H1 (cell line): ENCODE data around the gene BRD7. TPM values are rescaled to one million over a fixed set of nuclear protein-coding genes. Genes with fewer than 3 reads are reported as not detected.

Experiments
- CTCF ChIA-PET: fragments of 300-600 bp; sonication (Branson Sonifier 250); formaldehyde crosslinking; loops from one replicate; lab custom pipeline; 2021; ENCODE audit not compliant: partially characterized antibody; lab: Charles Lee
- POLR2A ChIA-PET: fragments of 300-600 bp; sonication (Branson Sonifier 250); formaldehyde crosslinking; loops from one replicate; lab custom pipeline; 2021; ENCODE audit warnings: inconsistent platforms; ENCODE audit not compliant: partially characterized antibody; lab: Charles Lee
- DNase-seq, 2 experiments: peaks; one replicate each; pipeline versions ENCODE4 v3.0.0 to v3.0.0-alpha.2; 2010 to 2022; ENCODE audit warnings: low spot score in 2 of 2, low read depth in 1 of 2, mixed read lengths in 1 of 2
- FAIRE-seq: peaks from 2 replicates; lab custom pipeline; 2011; peaks lifted over from hg19 to GRCh38; lab: Jason Lieb, UNC
- H2AFZ ChIP-seq: 2 replicates; pipeline ENCODE4 v1.8.1; 2012; ENCODE audit warnings: low read length, inconsistent platforms
- H2AK5ac ChIP-seq: 2 replicates; pipeline ENCODE4 v1.6.1; 2013; ENCODE audit warnings: low read depth, low read length
- H2BK120ac ChIP-seq: replicated peaks from 2 replicates; pipeline ENCODE3; 2013; ENCODE audit warnings: low read depth, low read length, inconsistent platforms
- H2BK12ac ChIP-seq: 2 replicates; pipeline ENCODE4 v1.6.1; 2013; ENCODE audit warnings: low read depth, low read length
- H2BK15ac ChIP-seq: 2 replicates; pipeline ENCODE4 v1.6.1; 2013; ENCODE audit warnings: low read length
- H2BK20ac ChIP-seq: 2 replicates; pipeline ENCODE4 v1.6.1; 2013; ENCODE audit warnings: low read length
- H2BK5ac ChIP-seq: 2 replicates; pipeline ENCODE4 v1.6.1; 2013; ENCODE audit warnings: low read depth, low read length
- H3K14ac ChIP-seq: 2 replicates; pipeline ENCODE4 v1.6.1; 2013; ENCODE audit warnings: inconsistent platforms; ENCODE audit not compliant: insufficient read length
- H3K18ac ChIP-seq: 2 replicates; pipeline ENCODE4 v1.6.1; 2013; ENCODE audit warnings: low read length; ENCODE audit errors: extremely low read depth
- H3K23ac ChIP-seq: 2 replicates; pipeline ENCODE4 v1.6.1; 2013; ENCODE audit warnings: inconsistent platforms; ENCODE audit not compliant: insufficient read length
- H3K23me2 ChIP-seq: 2 replicates; pipeline ENCODE4 v1.6.1; 2013; ENCODE audit warnings: low read depth, low read length
- H3K27ac ChIP-seq: 2 replicates; pipeline ENCODE4 v1.6.1; 2011; ENCODE audit warnings: low read depth, low read length, inconsistent platforms
- H3K27me3 ChIP-seq, 4 experiments: replicated peaks in 1 of 4; 1 replicate in 1 of 4; 2 replicates in 3 of 4; pipeline versions ENCODE4 v1.6.1 to v1.8.1; 2011 to 2013; ENCODE audit warnings: low read length in 3 of 4, mild to moderate bottlenecking in 3 of 4, inconsistent platforms in 2 of 4, mixed read lengths in 2 of 4, moderate library complexity in 1 of 4; ENCODE audit not compliant: control insufficient read depth in 3 of 4, insufficient read depth in 3 of 4; ENCODE audit errors: extremely low read depth in 1 of 4
- H3K36me3 ChIP-seq, 4 experiments: 2 replicates each; pipeline versions ENCODE4 v1.6.1 to v1.8.1; 2011 to 2013; ENCODE audit warnings: mild to moderate bottlenecking in 4 of 4, low read length in 3 of 4, moderate library complexity in 2 of 4, control low read depth in 1 of 4, inconsistent platforms in 1 of 4; ENCODE audit not compliant: insufficient read depth in 4 of 4, control insufficient read depth in 2 of 4
- H3K4ac ChIP-seq: replicated peaks from 2 replicates; pipeline ENCODE3; 2013; ENCODE audit warnings: low read length, low read depth, mixed read lengths, inconsistent platforms; ENCODE audit not compliant: insufficient read length
- H3K4me1 ChIP-seq, 4 experiments: replicated peaks in 1 of 4; 1 replicate in 1 of 4; 2 replicates in 3 of 4; pipeline versions ENCODE4 v1.6.1 to v1.8.1; 2011 to 2013; ENCODE audit warnings: low read length in 3 of 4, inconsistent platforms in 2 of 4, mixed read lengths in 1 of 4; ENCODE audit not compliant: insufficient read depth in 4 of 4, control insufficient read depth in 3 of 4
- H3K4me2 ChIP-seq, 2 experiments: 2 replicates each; pipeline versions ENCODE4 v1.6.1 to v1.8.1; 2011 to 2013; ENCODE audit warnings: low read depth in 2 of 2, low read length in 2 of 2, control low read depth in 1 of 2, inconsistent platforms in 1 of 2, mild to moderate bottlenecking in 1 of 2; ENCODE audit not compliant: insufficient read depth in 1 of 2
- H3K4me3 ChIP-seq, 4 experiments: fragments of 200-600, 300-600 bp in 1 of 4; sonication (generic), shearing (Covaris generic), sonication (Bioruptor Twin) in 1 of 4; 2 replicates each; pipeline versions ENCODE4 v1.5.1 to v1.8.1; 2011 to 2016; ENCODE audit warnings: low read length in 4 of 4, low read depth in 3 of 4, control low read depth in 2 of 4, inconsistent platforms in 2 of 4, mild to moderate bottlenecking in 2 of 4, mixed read lengths in 1 of 4, moderate library complexity in 1 of 4; ENCODE audit not compliant: insufficient read depth in 2 of 4; ENCODE audit errors: extremely low read depth in 1 of 4
- H3K56ac ChIP-seq: replicated peaks from 2 replicates; pipeline ENCODE3; 2013; ENCODE audit warnings: low read depth, mild to moderate bottlenecking, mixed read lengths, low read length, inconsistent platforms; ENCODE audit not compliant: insufficient read length
- H3K79me1 ChIP-seq: 2 replicates; pipeline ENCODE4 v1.6.1; 2013; ENCODE audit warnings: low read depth, low read length, control low read depth
- H3K79me2 ChIP-seq, 2 experiments: 2 replicates each; pipeline versions ENCODE4 v1.6.1 to v1.8.1; 2012 to 2013; ENCODE audit warnings: low read length in 2 of 2, mild to moderate bottlenecking in 2 of 2, inconsistent platforms in 1 of 2; ENCODE audit not compliant: insufficient read depth in 2 of 2, control insufficient read depth in 1 of 2
- H3K9ac ChIP-seq, 4 experiments: replicated peaks in 1 of 4; 1 replicate in 1 of 4; 2 replicates in 3 of 4; pipeline versions ENCODE4 v1.6.1 to v1.8.1; 2011 to 2013; ENCODE audit warnings: low read depth in 3 of 4, low read length in 3 of 4, control low read depth in 2 of 4, mild to moderate bottlenecking in 2 of 4, moderate library complexity in 2 of 4, inconsistent platforms in 1 of 4; ENCODE audit errors: extremely low read depth in 1 of 4
- H3K9me3 ChIP-seq, 2 experiments: 2 replicates each; pipeline versions ENCODE4 v1.6.1 to v1.8.1; 2012 to 2013; ENCODE audit warnings: mild to moderate bottlenecking in 2 of 2, moderate library complexity in 2 of 2, control low read depth in 1 of 2, inconsistent platforms in 1 of 2, low read depth in 1 of 2, low read length in 1 of 2, mixed read lengths in 1 of 2; ENCODE audit not compliant: insufficient read depth in 2 of 2
- H4K20me1 ChIP-seq, 2 experiments: replicated peaks in 1 of 2; 2 replicates each; pipeline versions ENCODE3 to v1.8.1; 2011 to 2013; ENCODE audit warnings: inconsistent platforms in 2 of 2, low read length in 2 of 2, mild to moderate bottlenecking in 1 of 2; ENCODE audit not compliant: insufficient read depth in 2 of 2, control insufficient read depth in 1 of 2
- H4K5ac ChIP-seq: 2 replicates; pipeline ENCODE4 v1.6.1; 2013; ENCODE audit warnings: low read length, low read depth, mixed read lengths, inconsistent platforms; ENCODE audit not compliant: insufficient read length
- H4K8ac ChIP-seq: 2 replicates; pipeline ENCODE4 v1.8.0; 2013; ENCODE audit warnings: mild to moderate bottlenecking, moderate library complexity, low read length, inconsistent platforms; ENCODE audit not compliant: insufficient read depth; ENCODE audit errors: extremely low read depth
- H4K91ac ChIP-seq: replicated peaks from 2 replicates; pipeline ENCODE3; 2013; ENCODE audit warnings: low read length, mixed read lengths, inconsistent platforms; ENCODE audit not compliant: insufficient read length
- BCL11A ChIP-seq, 2 experiments: IDR thresholded peaks; one replicate each; pipeline ENCODE4 v1.6.1; 2011; ENCODE audit warnings: low read depth in 2 of 2, low read length in 2 of 2, mild to moderate bottlenecking in 2 of 2
- CBX8 ChIP-seq: fragments of 300-800, 300-1000 bp; sonication (generic); IDR thresholded peaks from 2 replicates; pipeline ENCODE4 v1.7.1; 2016; ENCODE audit warnings: low read depth, low read length, borderline replicate concordance
- FOSL1 ChIP-seq: IDR thresholded peaks from 2 replicates; pipeline ENCODE4 v1.6.1; 2011; ENCODE audit warnings: mild to moderate bottlenecking, low read depth, low read length, moderate library complexity; ENCODE audit not compliant: insufficient read depth
- KDM4A ChIP-seq: IDR thresholded peaks from one replicate; pipeline ENCODE4 v1.7.1; 2012; ENCODE audit warnings: low read depth, mild to moderate bottlenecking, moderate library complexity, low read length, inconsistent platforms; ENCODE audit not compliant: severe bottlenecking
- NANOG ChIP-seq: IDR thresholded peaks from 2 replicates; pipeline ENCODE4 v1.6.1; 2011; ENCODE audit warnings: low read length, low read depth, mild to moderate bottlenecking, inconsistent platforms; ENCODE audit not compliant: insufficient read depth, poor library complexity, severe bottlenecking
- SIN3A ChIP-seq, 2 experiments: IDR thresholded peaks in 1 of 2; conservative IDR thresholded peaks in 1 of 2; 2 replicates each; pipeline ENCODE4 v1.6.1; 2011 to 2012; ENCODE audit warnings: low read length in 2 of 2, improper control_type of control experiment in 1 of 2, low read depth in 1 of 2, mild to moderate bottlenecking in 1 of 2
- SP4 ChIP-seq: IDR thresholded peaks from 2 replicates; pipeline ENCODE4 v1.6.1; 2012; ENCODE audit warnings: low read length, inconsistent platforms
- SUZ12 ChIP-seq: fragments of 200-600 bp; sonication (generic); IDR thresholded peaks from 2 replicates; pipeline ENCODE4 v1.6.1; 2012; ENCODE audit warnings: mild to moderate bottlenecking, inconsistent platforms, low read length, moderate library complexity, mixed read lengths
- TCF12 ChIP-seq: IDR thresholded peaks from 2 replicates; pipeline ENCODE4 v1.6.1; 2011; ENCODE audit warnings: low read depth, mild to moderate bottlenecking, low read length
- WGBS, 2 experiments: shearing (Covaris generic) in 1 of 2; methylation state at CpG; one replicate each; pipeline versions ENCODE4 v1.1.6 to v1.1.7; 2013 to 2015; ENCODE audit warnings: low lambda C conversion rate in 2 of 2, mixed read lengths in 2 of 2, inconsistent platforms in 1 of 2, low coverage in 1 of 2, missing lambda C conversion rate in 1 of 2; ENCODE audit not compliant: insufficient replicate concordance in 2 of 2, insufficient coverage in 1 of 2, insufficient read length in 1 of 2; ENCODE audit errors: extremely low coverage in 1 of 2, missing lambda C conversion rate in 1 of 2; 5-methylcytosine and 5-hydroxymethylcytosine counted together
- polyA plus RNA-seq, 7 experiments: library from polyadenylated mRNA; depleted of rRNA in 3 of 7; stranded (reverse) in 5 of 7; unstranded in 2 of 7; fragments of >200 nt in 5 of 7; fragments of 200-250 nt in 2 of 7; gene quantifications; 1 replicate in 5 of 7; 2 replicates in 1 of 7; 4 replicates in 1 of 7; pipeline versions ENCODE4 v1.2.1 to v1.2.3, GENCODE V29; 2011 to 2013; ENCODE audit warnings: missing spikeins in 2 of 7, mixed read lengths in 2 of 7
- total RNA-seq: library from RNA; stranded (reverse); fragmentation: NEBNext Ultra II Directional; extraction: Animal tissue kit (Norgen Biotek cat#: 25700); gene quantifications from 2 replicates; pipeline ENCODE4 v1.2.1, GENCODE V29; 2021
- TF ChIP-seq, protein P1 (sequence below): IDR thresholded peaks from 2 replicates; pipeline ENCODE4 v1.6.1; 2011; ENCODE audit warnings: low read depth, mild to moderate bottlenecking, low read length; ENCODE audit not compliant: insufficient read depth
- TF ChIP-seq, protein P2 (sequence below): IDR thresholded peaks from 2 replicates; pipeline ENCODE4 v1.6.1; 2012; ENCODE audit warnings: inconsistent platforms

The BRD7 gene
- total and polyA plus RNA-seq, 2 of the 8 experiments (the other 6 are each of a cell fraction or from before 2014, with no cell fraction given): 42.5 to 120 TPM

DNA sequence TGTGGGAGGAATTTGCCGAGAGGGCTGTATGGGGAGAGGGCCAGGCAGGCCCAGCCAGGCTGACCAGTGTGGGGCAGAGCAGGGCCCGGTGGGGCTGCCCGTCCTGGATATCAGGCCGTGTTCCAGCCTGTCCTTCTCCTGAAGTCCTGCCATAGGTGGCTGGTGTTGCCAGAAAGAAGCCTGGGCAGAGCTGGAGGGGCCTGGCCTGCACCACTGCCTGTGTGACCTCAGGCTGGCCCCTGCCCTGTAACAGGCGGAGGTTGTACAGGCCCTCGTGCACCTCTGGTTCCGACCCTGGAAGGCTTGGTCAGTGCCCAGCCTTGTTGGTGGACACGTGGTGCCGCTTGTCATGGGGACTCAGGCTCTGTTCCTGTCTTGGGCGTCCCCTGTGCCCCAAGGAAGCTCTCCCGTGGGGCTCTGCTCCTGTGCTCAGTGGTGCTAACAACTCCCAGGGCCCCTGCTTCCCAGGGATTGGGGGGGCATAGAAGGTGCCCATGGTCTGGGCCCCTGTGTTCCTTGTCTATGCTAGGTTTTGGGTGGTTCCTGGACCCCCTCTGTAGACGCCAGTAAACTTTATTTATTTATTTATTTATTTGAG is 69.2 kb downstream of the BRD7 start:
- ChIA-PET POLR2A (no interaction called here), CTCF (interaction anchor here (1.0 to 1.1 kb wide), 2 partner anchors 10 to 18 kb away, joined by 3 read pairs; no protein-coding TSS in a partner anchor)
- H3K27ac ChIP-seq: no peak overlapping the region
- no peak overlapping the region for H2BK15ac ChIP-seq
- 81% methylated on average over 7 of the region's 12 CpGs; no CpG with 5 or more reads in 1 of the 2 experiments for WGBS, 2 experiments
- no peak overlapping the region for H4K5ac ChIP-seq
- no peaks in the 10 kb centered on the region for H3K23me2 ChIP-seq
- DNase-seq: peak in 1 of 2 experiments; percentile 41
- no peak overlapping the region for H3K18ac ChIP-seq
- H4K8ac ChIP-seq: no peak overlapping the region
- H3K4me2 ChIP-seq: no peak overlapping the region
- no peak overlapping the region for H3K4ac ChIP-seq
- H3K36me3 ChIP-seq: no peaks in the 10 kb centered on the region
- no peak overlapping the region for H2AK5ac ChIP-seq
- no peak overlapping the region for H2AFZ ChIP-seq
- H4K91ac ChIP-seq: no peak overlapping the region
- no peak overlapping the region for H3K56ac ChIP-seq
- no peak overlapping the region for H3K9ac ChIP-seq
- H3K9me3 ChIP-seq: no peaks in the 10 kb centered on the region
- H3K23ac ChIP-seq: no peak overlapping the region
- peaks cover 0 to 3% (median 0%) of the 10 kb centered on the region in 4 experiments; a peak in 1 of 7 replicates for H3K4me1 ChIP-seq
- H4K20me1 ChIP-seq: peaks cover 0 to 2% of the 10 kb centered on the region in 2 experiments
- no peaks in the 10 kb centered on the region for H3K79me2 ChIP-seq
- H2BK5ac ChIP-seq: no peak overlapping the region
- H2BK12ac ChIP-seq: peak overlapping the region; percentile 39; the same call in 1 of the 2 replicates
- H3K27me3 ChIP-seq: no peaks in the 10 kb centered on the region
- no peak overlapping the region for H3K14ac ChIP-seq
- H2BK120ac ChIP-seq: no peak overlapping the region
- no peaks in the 10 kb centered on the region for H3K79me1 ChIP-seq
- no peak overlapping the region for H3K4me3 ChIP-seq
- no peak for FAIRE-seq
- no peak overlapping the region for H2BK20ac ChIP-seq
- no peak for TF ChIP-seq NANOG
- no peak for TF ChIP-seq SUZ12
- no peak for TF ChIP-seq CBX8
- no peak for TF ChIP-seq FOSL1
- TF ChIP-seq TCF12: no peak
- TF ChIP-seq, protein P1, sequence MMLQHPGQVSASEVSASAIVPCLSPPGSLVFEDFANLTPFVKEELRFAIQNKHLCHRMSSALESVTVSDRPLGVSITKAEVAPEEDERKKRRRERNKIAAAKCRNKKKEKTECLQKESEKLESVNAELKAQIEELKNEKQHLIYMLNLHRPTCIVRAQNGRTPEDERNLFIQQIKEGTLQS: no peak
- TF ChIP-seq, protein P2, sequence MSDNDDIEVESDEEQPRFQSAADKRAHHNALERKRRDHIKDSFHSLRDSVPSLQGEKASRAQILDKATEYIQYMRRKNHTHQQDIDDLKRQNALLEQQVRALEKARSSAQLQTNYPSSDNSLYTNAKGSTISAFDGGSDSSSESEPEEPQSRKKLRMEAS: no peak
- TF ChIP-seq SP4: no peak
- TF ChIP-seq SIN3A (conservative IDR thresholded peaks at IDR 0.05 in 1 of 2, IDR thresholded peaks at IDR 0.05 in 1 of 2; ENCODE audit: low read depth in 1 of 2, low read length in 2 of 2): no peak
- TF ChIP-seq KDM4A: no peak
- TF ChIP-seq BCL11A (IDR thresholded peaks at IDR 0.05; ENCODE audit: low read depth in 2 of 2, low read length in 2 of 2): no peak
